HG03575 (cell line): ENCODE measurements around the gene ARAF.
"Not testable (repeated sequence)": the region's sequence is repeated elsewhere in the genome, so short reads cannot be mapped to it uniquely, and the experiment has no call there.

Source experiments
- ATAC-seq: cut with Tn5 transposase; IDR thresholded peaks from one replicate; pipeline ENCODE4 v1.9.1; 2021; ENCODE audit not compliant: unreplicated experiment, insufficient number of reproducible peaks, low FRiP score; ENCODE audit errors: extremely low read depth

Gene ARAF

DNA sequence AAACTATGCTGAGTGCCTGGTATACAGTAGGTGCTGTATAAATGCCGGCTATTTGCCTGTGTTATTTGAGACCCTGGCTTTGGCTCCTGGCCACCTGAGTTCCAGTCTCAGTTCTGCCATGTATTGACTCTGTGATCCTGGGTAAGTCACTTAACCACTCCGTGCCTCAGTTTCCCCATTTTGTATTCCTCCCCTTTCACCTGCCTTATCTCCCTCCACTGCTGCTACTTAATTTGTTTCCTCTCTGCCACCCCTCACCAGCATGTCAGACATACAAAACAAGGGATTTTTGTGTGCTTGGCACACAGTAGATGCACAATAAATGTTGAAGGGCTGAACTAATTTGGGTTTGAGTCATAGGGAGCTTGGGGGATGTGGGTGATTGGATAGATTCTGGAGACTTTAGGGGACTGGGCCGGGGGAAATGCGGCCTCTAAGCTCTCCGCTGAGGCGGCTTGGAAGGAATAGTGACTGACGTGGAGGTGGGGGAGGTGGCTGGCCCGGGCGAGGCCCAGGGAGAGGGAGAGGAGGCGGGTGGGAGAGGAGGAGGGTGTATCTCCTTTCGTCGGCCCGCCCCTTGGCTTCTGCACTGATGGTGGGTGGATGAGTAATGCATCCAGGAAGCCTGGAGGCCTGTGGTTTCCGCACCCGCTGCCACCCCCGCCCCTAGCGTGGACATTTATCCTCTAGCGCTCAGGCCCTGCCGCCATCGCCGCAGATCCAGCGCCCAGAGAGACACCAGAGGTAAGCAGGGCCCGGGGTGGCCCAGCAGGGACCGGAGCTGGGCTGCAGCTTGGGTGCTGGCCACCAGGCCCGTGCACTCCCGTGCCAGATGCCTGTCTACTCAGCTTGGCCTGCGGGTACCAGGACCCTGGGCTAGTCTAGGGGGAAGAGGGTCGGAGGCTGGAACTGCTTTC, 21.0 kb downstream of the ARAF start, which contains the start of gene TIMP1:
TIMP1 (plus strand) TSS at position 706 of the 917 bp plus-strand sequence. CDS start 980 bp downstream, outside the sequence.
- peak; percentile 42 for ATAC-seq

DNA sequence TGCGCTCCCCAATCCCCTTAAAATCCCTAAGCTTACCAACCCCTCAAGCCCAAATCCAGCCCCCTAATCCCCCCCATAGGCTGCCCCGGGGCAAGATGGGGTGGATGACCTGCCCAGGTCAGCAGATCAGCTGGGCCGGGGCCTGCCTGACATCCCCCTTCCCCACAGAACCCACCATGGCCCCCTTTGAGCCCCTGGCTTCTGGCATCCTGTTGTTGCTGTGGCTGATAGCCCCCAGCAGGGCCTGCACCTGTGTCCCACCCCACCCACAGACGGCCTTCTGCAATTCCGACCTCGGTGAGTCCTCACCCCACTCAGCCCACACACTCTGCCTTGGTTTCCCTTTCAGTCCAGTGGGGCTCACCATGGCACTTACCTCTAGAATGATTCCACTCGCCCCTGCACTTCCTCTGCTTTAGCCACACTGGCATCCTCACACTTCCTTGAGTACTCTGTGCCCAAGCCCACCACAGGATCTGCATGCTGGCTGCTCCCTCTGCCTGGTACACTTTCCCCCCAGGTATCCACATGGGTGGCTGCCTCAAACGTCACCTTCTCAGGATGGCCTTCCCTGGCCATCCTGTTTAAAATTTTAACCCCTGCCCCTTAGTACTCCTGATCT, 22.3 kb downstream of the ARAF start:
- ATAC-seq: no peak

DNA sequence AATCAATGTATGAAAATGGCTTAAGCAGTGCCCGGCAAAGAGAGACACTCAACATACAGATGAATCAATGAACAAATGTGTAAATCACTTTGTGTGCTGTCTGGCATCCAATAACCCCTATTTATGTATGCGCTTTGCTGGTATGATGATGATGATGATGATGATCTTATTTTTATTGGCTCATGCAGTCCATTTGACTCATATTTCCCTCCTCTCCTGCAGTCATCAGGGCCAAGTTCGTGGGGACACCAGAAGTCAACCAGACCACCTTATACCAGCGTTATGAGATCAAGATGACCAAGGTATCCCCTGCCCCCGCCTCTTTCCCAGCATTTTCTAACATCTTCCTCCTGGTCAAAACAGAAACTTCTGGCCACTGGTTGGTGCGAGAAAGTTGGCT, 23.7 kb downstream of the ARAF start:
- ATAC-seq: no peak

DNA sequence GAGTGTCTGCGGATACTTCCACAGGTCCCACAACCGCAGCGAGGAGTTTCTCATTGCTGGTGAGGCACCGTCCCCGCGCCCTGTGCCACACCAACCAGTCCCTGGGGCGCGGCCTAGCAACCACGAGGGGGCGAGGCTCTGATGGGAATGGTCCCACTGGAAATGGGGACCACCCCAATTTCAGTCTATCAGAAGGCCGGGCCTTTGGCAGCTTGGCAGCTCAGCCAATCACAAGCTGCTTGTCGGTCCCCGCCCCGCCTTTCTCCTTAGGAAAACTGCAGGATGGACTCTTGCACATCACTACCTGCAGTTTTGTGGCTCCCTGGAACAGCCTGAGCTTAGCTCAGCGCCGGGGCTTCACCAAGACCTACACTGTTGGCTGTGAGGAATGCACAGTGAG, 24.3 kb downstream of the ARAF start:
- ATAC-seq: no peak

DNA sequence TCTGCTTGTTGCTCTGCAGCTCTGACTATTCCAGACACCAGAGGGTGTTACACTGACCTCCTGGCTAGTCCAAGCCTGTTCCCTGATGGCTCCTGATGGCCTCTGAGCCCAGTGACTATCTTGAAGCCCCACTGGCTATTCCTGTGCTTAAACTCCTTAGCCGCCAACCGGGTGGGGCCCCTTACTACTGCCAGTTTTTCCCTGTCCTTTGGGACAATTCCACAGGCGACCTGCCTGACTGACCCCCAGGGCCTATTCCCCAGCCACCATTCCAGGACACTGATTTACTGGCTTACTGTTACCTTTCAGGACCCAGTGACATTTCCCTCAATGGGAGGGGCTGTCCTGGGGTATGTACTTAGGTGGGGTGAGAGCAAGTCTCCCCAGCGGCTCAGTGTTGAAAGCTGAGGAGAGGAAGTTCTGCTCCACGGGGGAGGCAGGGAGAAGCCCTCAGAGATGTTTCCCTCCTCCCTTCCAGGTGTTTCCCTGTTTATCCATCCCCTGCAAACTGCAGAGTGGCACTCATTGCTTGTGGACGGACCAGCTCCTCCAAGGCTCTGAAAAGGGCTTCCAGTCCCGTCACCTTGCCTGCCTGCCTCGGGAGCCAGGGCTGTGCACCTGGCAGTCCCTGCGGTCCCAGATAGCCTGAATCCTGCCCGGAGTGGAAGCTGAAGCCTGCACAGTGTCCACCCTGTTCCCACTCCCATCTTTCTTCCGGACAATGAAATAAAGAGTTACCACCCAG, 25.2 kb downstream of the ARAF start:
- no peak for ATAC-seq

DNA sequence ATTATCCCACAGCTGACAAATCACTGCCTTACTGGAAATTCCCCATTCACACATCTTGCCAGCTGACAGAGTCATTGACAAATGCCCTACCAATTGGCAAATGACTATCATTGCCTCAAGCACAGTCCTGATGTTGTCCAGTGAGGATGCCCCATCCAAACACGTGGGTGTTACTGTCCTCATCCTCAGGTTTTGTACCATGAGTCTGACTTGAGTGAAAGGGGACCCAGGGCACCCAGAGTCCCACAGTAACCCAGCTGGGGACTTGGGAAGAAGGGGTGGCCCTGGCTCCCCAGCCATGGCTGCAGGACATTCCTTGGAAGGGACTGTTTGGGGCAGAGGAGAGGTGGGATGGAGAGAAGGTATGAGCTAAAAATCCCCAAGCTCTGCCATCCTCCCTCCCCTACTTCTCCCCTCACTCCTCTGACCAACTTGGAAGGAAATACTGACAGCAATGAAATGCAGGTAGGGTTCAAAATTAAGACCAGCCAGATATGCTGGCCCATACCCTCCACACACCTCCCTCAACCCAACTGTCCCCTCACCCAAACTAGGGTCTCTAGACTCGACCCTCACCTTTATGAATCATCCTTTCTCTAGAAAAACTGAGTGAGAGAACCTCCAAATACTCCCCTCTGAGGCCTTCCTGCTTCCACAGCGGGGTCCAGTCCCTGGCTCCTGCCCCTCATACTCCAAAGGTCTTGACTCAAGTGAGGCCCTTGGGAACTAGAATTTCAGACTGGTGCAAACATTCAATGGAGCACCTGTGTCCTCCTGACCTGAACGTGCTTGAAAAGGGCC, 26.3 kb downstream of the ARAF start:
- ATAC-seq: no peak

DNA sequence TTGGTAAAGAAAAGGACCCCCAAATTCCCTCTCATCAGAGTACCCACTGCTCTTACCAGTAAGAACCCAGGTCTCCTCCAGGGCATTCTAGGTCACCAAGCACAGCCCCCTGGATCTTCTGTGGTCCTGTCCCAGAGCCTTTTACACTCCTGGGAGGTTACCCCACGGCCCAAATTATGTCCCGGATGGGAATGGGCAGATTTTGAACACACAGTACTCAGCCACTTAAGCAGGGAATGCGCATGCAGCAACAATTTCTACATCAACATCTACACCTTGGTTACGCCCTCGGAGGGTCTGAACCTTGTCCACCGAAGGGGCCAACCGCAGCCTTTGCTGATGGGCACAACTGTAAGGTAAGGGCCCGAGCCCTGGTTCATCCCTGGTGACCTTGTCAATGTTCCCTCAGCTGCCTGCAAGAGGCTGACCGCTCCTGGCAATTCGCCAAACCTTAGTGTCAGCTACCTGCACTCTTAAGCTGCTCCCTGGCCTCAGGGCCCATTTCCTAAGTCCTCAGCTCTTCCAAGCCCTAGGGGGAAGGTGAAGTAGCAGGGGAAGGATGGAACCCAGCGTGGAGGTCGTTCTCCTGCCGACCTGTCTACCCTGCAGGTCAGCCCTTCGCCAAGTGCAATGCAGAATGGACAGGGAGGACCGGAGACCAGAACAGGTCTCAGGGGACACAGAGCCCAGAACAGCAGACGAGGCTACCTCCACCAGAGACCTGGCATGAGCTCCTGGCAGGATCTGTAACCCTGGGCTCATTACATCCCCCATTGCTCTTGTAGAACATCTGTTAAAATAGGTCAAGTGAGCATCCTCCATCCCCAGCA, 27.1 kb downstream of the ARAF start:
- no peak for ATAC-seq

DNA sequence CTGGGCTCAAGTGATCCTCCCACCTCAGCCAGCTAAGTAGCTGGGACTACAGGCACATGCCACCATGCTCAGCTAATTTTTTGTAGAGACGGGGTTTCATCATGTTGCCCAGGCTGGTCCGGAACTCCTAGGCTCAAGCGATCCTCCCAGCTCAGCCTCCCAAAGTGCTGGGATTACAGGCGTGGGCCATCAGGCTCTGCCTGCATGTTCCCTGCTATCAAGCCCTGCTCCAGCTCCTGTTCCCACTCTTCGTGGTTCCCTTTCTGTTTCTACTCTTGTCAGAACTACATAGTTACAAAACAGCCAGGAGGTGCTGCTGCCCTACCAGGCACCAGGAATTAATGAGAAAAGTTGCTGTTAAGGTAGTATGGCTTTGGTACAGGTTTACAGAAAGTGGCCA, 30.0 kb downstream of the ARAF start:
- ATAC-seq: no peak

DNA sequence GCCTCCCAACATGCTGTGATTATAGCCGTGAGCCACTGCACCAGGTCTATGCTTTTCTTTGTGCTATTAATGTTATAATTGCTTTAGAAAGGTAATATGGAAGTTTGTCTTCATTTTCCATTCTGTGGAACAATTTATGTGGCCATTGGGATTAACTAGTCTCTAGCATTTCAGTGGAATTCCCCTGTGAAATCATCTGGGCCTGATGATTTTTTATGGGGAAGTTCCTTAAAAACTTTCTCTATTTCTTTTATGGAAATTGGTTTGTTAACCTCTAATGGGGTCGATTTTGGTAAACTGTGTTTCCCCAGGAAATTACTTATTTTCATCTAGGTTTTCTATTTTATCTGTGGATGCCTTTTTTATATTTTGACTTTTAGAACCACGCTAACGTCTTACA, 32.5 kb downstream of the ARAF start:
- no peak for ATAC-seq

DNA sequence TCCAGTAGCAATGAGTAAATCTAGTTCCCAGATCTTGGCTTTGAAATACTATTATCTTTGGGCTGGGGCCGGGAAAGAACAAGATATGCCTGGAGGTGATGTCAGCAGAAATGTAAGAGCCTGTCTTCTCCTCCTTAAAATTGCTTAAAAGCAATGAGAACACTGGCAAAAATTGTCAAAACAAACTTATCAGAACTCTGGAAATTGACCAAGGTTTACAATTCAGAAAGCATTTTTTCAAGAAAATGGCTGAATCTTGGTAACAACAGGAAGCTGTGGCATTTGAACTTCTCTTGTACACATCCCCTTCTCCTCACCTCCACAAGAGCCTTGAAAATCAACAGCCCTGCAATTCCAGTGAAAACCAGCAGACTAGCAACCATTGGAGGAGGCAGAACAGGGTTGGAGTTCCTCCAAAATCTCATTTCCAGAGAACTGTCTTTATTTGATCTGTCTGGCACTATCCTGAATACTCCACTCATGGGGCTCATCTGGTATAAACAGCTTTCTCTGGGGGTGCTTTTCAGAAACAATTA, 34.8 kb downstream of the ARAF start:
- ATAC-seq: no peak

DNA sequence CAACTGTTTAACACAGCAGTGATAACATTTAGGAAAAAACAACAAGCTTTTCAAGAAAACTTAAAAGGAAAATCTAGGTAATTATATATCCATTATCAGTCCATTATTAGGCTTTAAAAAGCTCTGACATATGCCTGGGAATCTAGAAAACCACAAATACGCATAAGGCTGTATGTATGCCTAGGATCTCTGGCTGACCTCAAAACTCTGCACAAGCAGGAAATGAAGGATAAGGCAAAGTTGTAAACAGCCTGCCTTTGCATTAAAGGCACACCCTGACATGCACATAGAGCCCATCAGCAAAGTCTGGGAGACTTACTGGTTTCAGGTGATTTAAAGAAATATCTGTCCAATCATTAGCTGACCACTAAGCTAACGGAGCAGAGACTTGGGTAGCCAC, 35.3 kb downstream of the ARAF start:
- ATAC-seq: no peak

DNA sequence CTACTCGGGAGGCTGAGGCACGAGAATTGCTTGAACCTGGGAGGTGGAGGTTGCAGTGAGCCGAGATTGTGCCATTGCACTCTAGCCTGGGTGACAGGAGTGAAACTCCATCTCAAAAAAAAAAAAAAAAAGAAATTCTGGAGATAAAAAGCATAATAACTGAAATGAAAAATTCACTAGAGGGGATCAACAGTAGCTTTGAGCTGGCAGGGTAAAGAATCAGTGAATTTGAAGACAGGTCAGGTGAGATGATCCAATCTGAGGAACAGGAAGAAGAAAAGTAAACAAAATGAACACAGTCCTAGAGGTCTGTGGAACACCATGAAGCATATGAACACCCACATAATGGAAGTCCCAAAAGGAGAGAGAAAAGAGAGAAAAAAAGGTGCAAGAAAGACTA, 36.2 kb downstream of the ARAF start:
- no peak for ATAC-seq

DNA sequence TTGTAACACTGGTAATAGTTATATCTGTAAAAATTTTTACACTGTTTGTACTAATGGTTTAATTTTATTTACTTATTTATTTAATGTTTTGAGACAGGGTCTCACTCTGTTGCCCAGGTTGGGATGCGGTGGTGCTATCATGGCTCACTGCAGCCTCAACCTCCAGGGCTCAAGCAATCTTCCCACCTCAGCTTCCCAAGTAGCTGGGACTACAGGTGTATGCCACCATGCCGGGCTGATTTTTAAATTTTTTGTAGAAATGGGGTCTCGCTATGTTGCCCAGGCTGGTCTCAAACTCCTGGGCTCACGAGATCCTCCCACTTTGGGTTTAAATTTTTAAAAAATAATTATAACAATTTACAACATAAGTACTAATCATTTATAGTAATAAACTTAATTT, 42.1 kb downstream of the ARAF start:
- ATAC-seq: not testable (repeated sequence)

DNA sequence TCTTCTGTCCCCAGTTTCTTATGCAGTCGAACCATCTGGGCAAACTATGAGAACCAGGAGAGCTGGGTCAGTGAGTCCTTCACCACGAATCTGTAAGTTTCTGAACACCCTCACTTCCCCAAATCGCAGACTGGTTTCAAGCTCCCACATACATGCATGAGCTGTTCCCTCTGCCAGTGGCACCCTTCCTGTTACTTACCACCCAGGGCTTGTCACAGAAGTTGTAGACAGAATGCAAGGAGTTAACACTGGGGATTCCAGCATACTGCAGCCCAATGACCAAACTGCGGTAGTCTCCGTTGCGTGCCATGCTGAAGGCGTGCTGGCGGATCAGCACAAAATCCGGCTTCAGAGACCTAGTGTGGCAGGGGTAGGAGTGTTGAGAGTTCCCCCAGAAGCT, 44.0 kb downstream of the ARAF start:
- no peak for ATAC-seq

DNA sequence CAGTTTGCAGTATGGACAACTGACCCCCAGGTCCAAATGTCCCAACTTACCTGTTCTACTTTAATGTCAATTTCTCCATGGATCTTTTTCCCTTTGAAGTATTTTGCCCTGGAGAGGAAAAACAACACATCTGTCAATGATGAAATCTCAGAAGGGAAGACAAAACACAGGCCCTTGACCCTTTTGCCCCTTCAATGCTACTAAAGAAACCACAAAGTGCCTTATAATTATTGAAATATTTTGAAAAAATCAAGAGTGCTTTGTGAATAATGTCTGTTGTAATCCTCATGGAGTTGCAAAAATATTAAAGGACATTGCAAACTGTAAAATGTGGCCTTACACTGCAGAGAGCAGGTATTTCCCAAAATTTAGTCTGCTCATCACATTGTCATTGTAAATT, 46.1 kb downstream of the ARAF start:
- no peak for ATAC-seq

DNA sequence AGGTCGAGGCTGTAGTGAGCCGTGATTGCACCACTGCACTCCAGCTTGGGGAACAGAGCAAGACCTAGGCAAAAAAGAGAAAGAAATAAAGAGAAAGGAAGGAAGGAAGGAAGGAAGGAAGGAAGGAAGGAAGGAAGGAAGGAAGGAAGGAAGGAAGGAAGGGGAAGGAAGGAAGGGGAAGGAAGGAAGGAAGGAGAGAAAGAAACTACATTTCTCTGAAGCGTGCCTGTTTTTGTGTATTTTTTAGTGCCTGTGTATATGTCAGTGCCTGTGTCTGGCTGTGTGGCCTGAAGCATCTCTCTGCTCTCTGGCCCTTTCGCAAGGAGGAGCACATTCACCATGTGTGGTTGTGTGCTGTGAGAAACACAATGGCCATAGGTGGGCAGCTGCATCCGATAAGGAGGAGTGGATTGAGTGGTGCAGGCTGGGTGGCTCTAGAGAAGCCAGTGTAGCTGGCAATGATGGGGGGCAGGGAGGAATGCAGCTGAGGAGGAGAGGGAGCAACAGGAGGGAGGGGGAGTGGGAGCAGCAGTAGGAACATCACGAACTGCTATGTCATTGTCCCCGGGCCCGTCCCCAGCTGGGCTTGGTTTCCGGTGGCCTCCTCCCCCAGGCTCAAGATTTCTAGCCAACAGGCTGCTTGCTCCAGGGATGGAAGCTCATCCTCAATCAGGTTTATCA, 47.3 kb downstream of the ARAF start:
- no peak for ATAC-seq

DNA sequence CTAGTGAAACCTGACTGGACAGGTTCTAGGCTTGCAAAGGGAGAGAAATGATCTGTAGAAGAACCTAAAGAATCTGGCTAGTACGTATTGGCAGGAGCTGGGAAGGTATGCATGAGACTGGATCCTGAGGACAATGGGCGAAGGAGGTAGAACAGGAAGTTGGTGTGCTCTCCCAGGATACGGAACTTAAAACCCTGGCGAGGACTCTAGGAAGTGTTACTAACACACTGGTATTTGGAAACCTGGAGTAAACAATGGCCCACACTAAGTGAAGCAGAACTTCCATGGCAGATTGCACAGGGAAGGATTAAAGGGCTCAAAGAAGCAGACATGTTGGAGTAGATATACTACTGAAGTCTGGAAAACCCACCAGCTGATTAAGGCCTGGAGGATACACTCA, 49.5 kb downstream of the ARAF start:
- ATAC-seq: no peak
